Astrocyte (in vitro differentiated cells and primary cell): Measurements from ENCODE around the gene EML5. TPM values are rescaled to one million over a fixed set of nuclear protein-coding genes. Genes with fewer than 3 reads are reported as not detected.
A peak's percentile ranks its signal among the peaks of the same experiment; 100 is the strongest.

Experiments
- DNase-seq: peaks from one replicate; pipeline ENCODE4 v3.0.0-alpha.2; 2010; ENCODE audit warnings: low read depth
- FAIRE-seq: peaks from 2 replicates; lab custom pipeline; 2011; peaks lifted over from hg19 to GRCh38; lab: Jason Lieb, UNC
- H2AFZ ChIP-seq: 2 replicates; pipeline ENCODE4 v1.6.0; 2012; ENCODE audit warnings: low read depth, low read length, inconsistent platforms
- H3K27ac ChIP-seq: 2 replicates; pipeline ENCODE4 v1.5.1; 2011; ENCODE audit warnings: low read depth, low read length, inconsistent platforms
- H3K27me3 ChIP-seq: 2 replicates; pipeline ENCODE4 v1.6.0; 2011; ENCODE audit warnings: low read length, inconsistent platforms; ENCODE audit not compliant: insufficient read depth
- H3K36me3 ChIP-seq: 2 replicates; pipeline ENCODE4 v1.5.1; 2011; ENCODE audit warnings: low read length, inconsistent platforms; ENCODE audit not compliant: insufficient read depth
- H3K4me1 ChIP-seq: 2 replicates; pipeline ENCODE4 v1.5.1; 2011; ENCODE audit warnings: low read length, inconsistent platforms; ENCODE audit not compliant: insufficient read depth
- H3K4me2 ChIP-seq: 2 replicates; pipeline ENCODE4 v1.6.0; 2012; ENCODE audit warnings: low read length, inconsistent platforms
- H3K4me3 ChIP-seq: 2 replicates; pipeline ENCODE4 v1.5.1; 2011; ENCODE audit warnings: low read depth, mild to moderate bottlenecking, low read length, inconsistent platforms; ENCODE audit not compliant: insufficient read depth
- H3K79me2 ChIP-seq: 2 replicates; pipeline ENCODE4 v1.6.0; 2012; ENCODE audit warnings: mild to moderate bottlenecking, low read length, inconsistent platforms; ENCODE audit not compliant: insufficient read depth
- H3K9ac ChIP-seq: 2 replicates; pipeline ENCODE4 v1.6.0; 2012; ENCODE audit warnings: mild to moderate bottlenecking, low read length, inconsistent platforms
- H3K9me3 ChIP-seq: 2 replicates; pipeline ENCODE4 v1.5.1; 2012; ENCODE audit warnings: low read depth, mild to moderate bottlenecking, low read length, inconsistent platforms; ENCODE audit not compliant: insufficient read depth
- H4K20me1 ChIP-seq: 2 replicates; pipeline ENCODE4 v1.6.0; 2012; ENCODE audit warnings: low read length, inconsistent platforms; ENCODE audit not compliant: insufficient read depth
- H3K27ac Mint-ChIP-seq: one replicate; pipeline ENCODE4 v1.8.0; 2021; ENCODE audit warnings: mild to moderate bottlenecking, mixed read lengths; ENCODE audit not compliant: unreplicated experiment
- H3K27me3 Mint-ChIP-seq: one replicate; pipeline ENCODE4 v1.8.0; 2021; ENCODE audit warnings: low read depth, mixed read lengths; ENCODE audit not compliant: unreplicated experiment
- H3K36me3 Mint-ChIP-seq: one replicate; pipeline ENCODE4 v1.8.0; 2021; ENCODE audit warnings: low read depth, mixed read lengths; ENCODE audit not compliant: unreplicated experiment
- H3K4me1 Mint-ChIP-seq: one replicate; pipeline ENCODE4 v1.8.0; 2021; ENCODE audit warnings: low read depth, mixed read lengths; ENCODE audit not compliant: unreplicated experiment
- H3K4me3 Mint-ChIP-seq: one replicate; pipeline ENCODE4 v1.8.0; 2021; ENCODE audit warnings: mild to moderate bottlenecking, moderate library complexity, mixed read lengths; ENCODE audit not compliant: unreplicated experiment
- H3K9me3 Mint-ChIP-seq: one replicate; pipeline ENCODE4 v1.8.0; 2021; ENCODE audit warnings: mild to moderate bottlenecking, mixed read lengths; ENCODE audit not compliant: unreplicated experiment
- CTCF ChIP-seq: IDR thresholded peaks from 2 replicates; pipeline ENCODE4 v1.5.1; 2011; ENCODE audit warnings: low read depth, mild to moderate bottlenecking, inconsistent platforms, low read length, moderate library complexity; ENCODE audit not compliant: insufficient read depth
- EZH2 ChIP-seq: IDR thresholded peaks from 2 replicates; pipeline ENCODE4 v1.6.1; 2012; ENCODE audit warnings: mild to moderate bottlenecking, low read length, inconsistent platforms; ENCODE audit not compliant: insufficient read depth
- total RNA-seq: library from RNA; stranded (reverse); gene quantifications from 2 replicates; pipeline ENCODE4 v1.2.1, GENCODE V29; 2021

Gene EML5
- total RNA-seq, 1 donor from 2014 or later: 0.05 TPM

- H3K27ac Mint-ChIP-seq: no peak overlapping the region
Measured at GRCh38 chr14:88597038-88597437, 195.7 kb downstream of the EML5 start.

GRCh38 chr14:88592031-88592430 lies 200.7 kb downstream of the EML5 start:
- Mint-ChIP-seq H3K27me3 (no peaks in the 10 kb centered on the region), H3K27ac (no peak overlapping the region), H3K4me3 (no peak overlapping the region), H3K36me3 (peaks cover 17% of the 10 kb centered on the region), H3K9me3 (no peaks in the 10 kb centered on the region), H3K4me1 (peaks cover 11% of the 10 kb centered on the region)
- H3K9me3 ChIP-seq: no peaks in the 10 kb centered on the region
- DNase-seq (no peak), FAIRE-seq (no peak)
- H3K36me3 ChIP-seq: peaks cover 47% of the 10 kb centered on the region
- no peak overlapping the region for H3K27ac ChIP-seq
- H2AFZ ChIP-seq: no peak overlapping the region
- no peak overlapping the region for H3K4me3 ChIP-seq
- H3K4me1 ChIP-seq: no peaks in the 10 kb centered on the region
- H3K4me2 ChIP-seq: no peak overlapping the region
- no peak for TF ChIP-seq EZH2
- no peak for TF ChIP-seq CTCF
- peaks cover 29% of the 10 kb centered on the region for H4K20me1 ChIP-seq
- H3K79me2 ChIP-seq: peaks cover 5% of the 10 kb centered on the region
- H3K9ac ChIP-seq: no peak overlapping the region
- H3K27me3 ChIP-seq: no peaks in the 10 kb centered on the region

More at GRCh38 chr14:88597038-88597437, 195.7 kb downstream of the EML5 start:
- H3K36me3 ChIP-seq: peaks cover 59% of the 10 kb centered on the region
- H3K27me3 ChIP-seq: no peaks in the 10 kb centered on the region
- no peaks in the 10 kb centered on the region for H3K27me3 Mint-ChIP-seq
- H3K79me2 ChIP-seq: no peaks in the 10 kb centered on the region
- TF ChIP-seq EZH2 (no peak), CTCF (no peak)
- H4K20me1 ChIP-seq: peaks cover 13% of the 10 kb centered on the region
- peaks cover 12% of the 10 kb centered on the region for H3K4me1 Mint-ChIP-seq
- no peaks in the 10 kb centered on the region for H3K9me3 Mint-ChIP-seq
- no peak for FAIRE-seq
- H3K9ac ChIP-seq: no peak overlapping the region
- no peaks in the 10 kb centered on the region for H3K9me3 ChIP-seq
- H2AFZ ChIP-seq: no peak overlapping the region
- no peak overlapping the region for H3K4me2 ChIP-seq
- no peaks in the 10 kb centered on the region for H3K4me1 ChIP-seq
- no peak overlapping the region for H3K4me3 ChIP-seq
- H3K27ac ChIP-seq: no peak overlapping the region
- no peak overlapping the region for H3K4me3 Mint-ChIP-seq
- peaks cover 22% of the 10 kb centered on the region for H3K36me3 Mint-ChIP-seq
- no peak for DNase-seq

- H3K4me2 ChIP-seq: no peak overlapping the region
- H3K9me3 Mint-ChIP-seq: no peaks in the 10 kb centered on the region
- no peak overlapping the region for H3K4me3 ChIP-seq
- H3K9me3 ChIP-seq: no peaks in the 10 kb centered on the region
- TF ChIP-seq EZH2 (no peak), CTCF (no peak)
- H3K36me3 Mint-ChIP-seq: peaks cover 15% of the 10 kb centered on the region
- H3K4me1 Mint-ChIP-seq: peaks cover 8% of the 10 kb centered on the region
- peaks cover 5% of the 10 kb centered on the region for H3K79me2 ChIP-seq
- peak overlapping the region; percentile 28 for H3K27ac Mint-ChIP-seq
- no peak overlapping the region for H3K4me3 Mint-ChIP-seq
- no peaks in the 10 kb centered on the region for H3K27me3 ChIP-seq
- no peaks in the 10 kb centered on the region for H3K4me1 ChIP-seq
- no peak overlapping the region for H2AFZ ChIP-seq
- FAIRE-seq (no peak), DNase-seq (no peak)
- no peaks in the 10 kb centered on the region for H3K27me3 Mint-ChIP-seq
- no peak overlapping the region for H3K27ac ChIP-seq
- peaks cover 22% of the 10 kb centered on the region for H4K20me1 ChIP-seq
- H3K9ac ChIP-seq: no peak overlapping the region
- H3K36me3 ChIP-seq: peaks cover 39% of the 10 kb centered on the region
Measured at GRCh38 chr14:88590173-88590572, 202.6 kb downstream of the EML5 start.
